ENCODE results near the gene USP31.
"Not testable (repeated sequence)": the region's sequence is repeated elsewhere in the genome, so short reads cannot be mapped to it uniquely, and the experiment has no call there.

Gene USP31

GRCh38 chr16:23131436-23131835, 17.8 kb downstream of the USP31 start:
- DNase-seq (ENCODE audit: low read depth), result no peak

- no peak for DNase-seq (ENCODE audit: low read depth)
Observed at GRCh38 chr16:23131036-23131435, 18.2 kb downstream of the USP31 start.

GRCh38 chr16:23129686-23130085, 19.6 kb downstream of the USP31 start:
- DNase-seq (ENCODE audit: low read depth), result no peak

- DNase-seq (ENCODE audit: low read depth), result no peak
Observed at GRCh38 chr16:23128056-23128455, 21.2 kb downstream of the USP31 start.

- DNase-seq (ENCODE audit: low read depth), result no peak
Observed at GRCh38 chr16:23125277-23125676, 24.0 kb downstream of the USP31 start.

- DNase-seq (ENCODE audit: low read depth), result no peak
Observed at GRCh38 chr16:23124315-23124714, 24.9 kb downstream of the USP31 start.

GRCh38 chr16:23122144-23122543, 27.1 kb downstream of the USP31 start:
- DNase-seq (ENCODE audit: low read depth), result no peak

GRCh38 chr16:23121024-23121423, 28.2 kb downstream of the USP31 start:
- no peak for DNase-seq (ENCODE audit: low read depth)

- no peak for DNase-seq (ENCODE audit: low read depth)
Observed at GRCh38 chr16:23120562-23120961, 28.7 kb downstream of the USP31 start.

GRCh38 chr16:23119570-23119969, 29.7 kb downstream of the USP31 start:
- DNase-seq (ENCODE audit: low read depth), result no peak

GRCh38 chr16:23114131-23114904, 34.9 kb downstream of the USP31 start:
- DNase-seq (ENCODE audit: low read depth), result no peak

- DNase-seq (ENCODE audit: low read depth), result no peak
Observed at GRCh38 chr16:23113185-23113584, 36.1 kb downstream of the USP31 start.

- no peak for DNase-seq (ENCODE audit: low read depth)
Observed at GRCh38 chr16:23110257-23110899, 38.9 kb downstream of the USP31 start.

GRCh38 chr16:23107936-23108335, 41.3 kb downstream of the USP31 start:
- no peak for DNase-seq (ENCODE audit: low read depth)

GRCh38 chr16:23107117-23107516, 42.1 kb downstream of the USP31 start:
- no peak for DNase-seq (ENCODE audit: low read depth)

- no peak for DNase-seq (ENCODE audit: low read depth)
Observed at GRCh38 chr16:23105309-23105708, 43.9 kb downstream of the USP31 start.

GRCh38 chr16:23104032-23104955, 45.0 kb downstream of the USP31 start:
- no peak for DNase-seq (ENCODE audit: low read depth)

- no peak for DNase-seq (ENCODE audit: low read depth)
Observed at GRCh38 chr16:23103603-23104002, 45.6 kb downstream of the USP31 start.

GRCh38 chr16:23101012-23101550, 48.2 kb downstream of the USP31 start:
- DNase-seq (ENCODE audit: low read depth), result no peak

GRCh38 chr16:23096450-23096849, 52.8 kb downstream of the USP31 start:
- not testable (repeated sequence) for DNase-seq (ENCODE audit: low read depth)

- DNase-seq (ENCODE audit: low read depth), result not testable (repeated sequence)
Observed at GRCh38 chr16:23094136-23094535, 55.1 kb downstream of the USP31 start.

GRCh38 chr16:23092801-23093117, 56.5 kb downstream of the USP31 start:
- DNase-seq (ENCODE audit: low read depth), result no peak

Data from activated T-cell treated with anti-CD3 and anti-CD28 coated beads for 48 hours (primary cell).